ENCODE results near the gene PPP3R2.

PPP3R2 gene, protein sequence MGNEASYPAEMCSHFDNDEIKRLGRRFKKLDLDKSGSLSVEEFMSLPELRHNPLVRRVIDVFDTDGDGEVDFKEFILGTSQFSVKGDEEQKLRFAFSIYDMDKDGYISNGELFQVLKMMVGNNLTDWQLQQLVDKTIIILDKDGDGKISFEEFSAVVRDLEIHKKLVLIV

DNA sequence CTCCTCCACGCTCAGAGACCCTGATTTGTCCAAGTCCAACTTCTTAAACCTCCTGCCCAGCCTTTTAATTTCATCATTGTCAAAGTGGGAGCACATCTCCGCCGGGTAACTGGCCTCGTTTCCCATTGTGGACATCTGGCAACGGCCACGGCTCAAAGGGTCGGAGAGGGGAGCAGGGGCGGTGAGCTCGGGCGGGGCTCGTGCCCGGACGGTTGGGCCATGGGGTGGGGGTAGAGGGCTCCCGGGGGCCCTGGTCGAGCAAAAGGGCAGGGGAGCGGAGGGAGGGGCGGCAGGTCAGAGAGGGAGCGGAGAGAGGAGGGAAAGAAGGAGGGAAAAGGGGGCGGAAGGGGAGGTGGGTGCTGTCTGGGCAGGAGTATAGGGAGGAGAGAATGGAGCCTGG lies at the start of gene PPP3R2:
Gene PPP3R2, minus strand, starts transcription at position 174 of the 400 bp plus-strand sequence. Its CDS starts 48 bp downstream, at position 126.
- H3K4me3 ChIP-seq (ENCODE audit: low read depth, low read length) = no peak within 1 kb of the TSS
- no peak for DNase-seq (ENCODE audit: low read depth)
- TF ChIP-seq, protein P1, sequence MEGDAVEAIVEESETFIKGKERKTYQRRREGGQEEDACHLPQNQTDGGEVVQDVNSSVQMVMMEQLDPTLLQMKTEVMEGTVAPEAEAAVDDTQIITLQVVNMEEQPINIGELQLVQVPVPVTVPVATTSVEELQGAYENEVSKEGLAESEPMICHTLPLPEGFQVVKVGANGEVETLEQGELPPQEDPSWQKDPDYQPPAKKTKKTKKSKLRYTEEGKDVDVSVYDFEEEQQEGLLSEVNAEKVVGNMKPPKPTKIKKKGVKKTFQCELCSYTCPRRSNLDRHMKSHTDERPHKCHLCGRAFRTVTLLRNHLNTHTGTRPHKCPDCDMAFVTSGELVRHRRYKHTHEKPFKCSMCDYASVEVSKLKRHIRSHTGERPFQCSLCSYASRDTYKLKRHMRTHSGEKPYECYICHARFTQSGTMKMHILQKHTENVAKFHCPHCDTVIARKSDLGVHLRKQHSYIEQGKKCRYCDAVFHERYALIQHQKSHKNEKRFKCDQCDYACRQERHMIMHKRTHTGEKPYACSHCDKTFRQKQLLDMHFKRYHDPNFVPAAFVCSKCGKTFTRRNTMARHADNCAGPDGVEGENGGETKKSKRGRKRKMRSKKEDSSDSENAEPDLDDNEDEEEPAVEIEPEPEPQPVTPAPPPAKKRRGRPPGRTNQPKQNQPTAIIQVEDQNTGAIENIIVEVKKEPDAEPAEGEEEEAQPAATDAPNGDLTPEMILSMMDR (conservative IDR thresholded peaks at IDR 0.05; ENCODE audit: low read depth, low read length) = no peak

- no peak overlapping the region for H3K4me3 ChIP-seq (ENCODE audit: low read depth, low read length)
- TF ChIP-seq, protein P1 (conservative IDR thresholded peaks at IDR 0.05; ENCODE audit: low read depth, low read length) = no peak
- DNase-seq (ENCODE audit: low read depth) = peak; percentile 41
Measured at GRCh38 chr9:101639785-101640665, 45.3 kb upstream of the PPP3R2 start.

- no peak overlapping the region for H3K4me3 ChIP-seq (ENCODE audit: low read depth, low read length)
- TF ChIP-seq, protein P1 (conservative IDR thresholded peaks at IDR 0.05; ENCODE audit: low read depth, low read length) = no peak
- DNase-seq (ENCODE audit: low read depth) = peak; percentile 11
Measured at GRCh38 chr9:101639311-101639710, 44.5 kb upstream of the PPP3R2 start.

DNA sequence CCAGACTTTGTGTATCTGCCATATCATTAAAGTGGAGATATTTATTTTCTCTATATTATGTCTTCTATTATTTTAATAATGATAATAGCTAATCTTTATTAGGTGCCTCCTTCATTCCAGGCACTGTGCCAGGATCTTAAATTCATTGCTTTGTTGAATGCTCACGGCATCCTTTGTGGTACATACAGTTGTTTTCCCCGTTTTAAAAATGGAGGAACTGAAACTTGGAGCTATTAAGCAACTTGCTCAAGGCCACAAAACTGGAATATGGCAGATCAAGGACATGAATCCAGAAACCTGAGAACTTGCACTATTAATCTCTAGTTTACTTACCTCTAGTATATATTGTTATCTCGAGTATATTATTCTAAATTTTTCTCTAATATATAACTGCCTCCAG lies 41.5 kb upstream of the PPP3R2 start:
- H3K4me3 ChIP-seq (ENCODE audit: low read depth, low read length) = no peak overlapping the region
- no peak for DNase-seq (ENCODE audit: low read depth)
- TF ChIP-seq, protein P1 (conservative IDR thresholded peaks at IDR 0.05; ENCODE audit: low read depth, low read length) = no peak

DNA sequence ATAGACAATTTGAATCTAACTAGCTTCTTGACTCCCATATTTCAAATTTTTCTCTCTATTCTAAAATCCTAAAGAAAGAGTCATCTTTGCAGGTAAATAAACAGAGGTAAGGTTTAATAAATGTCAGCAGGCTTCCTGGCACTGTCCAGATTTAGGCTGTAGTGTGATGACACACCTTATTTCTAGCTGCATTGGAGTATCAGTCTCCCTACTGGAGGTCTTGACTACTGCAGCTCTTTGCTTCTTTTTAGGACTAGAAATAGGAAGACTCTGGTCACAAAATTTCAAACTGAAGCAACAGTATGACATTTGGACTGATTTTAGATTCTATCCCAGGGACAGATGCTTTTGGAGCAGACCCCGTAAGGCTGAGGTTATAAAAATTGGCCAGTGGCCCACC lies 40.7 kb upstream of the PPP3R2 start:
- no peak for DNase-seq (ENCODE audit: low read depth)
- TF ChIP-seq, protein P1 (conservative IDR thresholded peaks at IDR 0.05; ENCODE audit: low read depth, low read length) = no peak
- no peak overlapping the region for H3K4me3 ChIP-seq (ENCODE audit: low read depth, low read length)

DNA sequence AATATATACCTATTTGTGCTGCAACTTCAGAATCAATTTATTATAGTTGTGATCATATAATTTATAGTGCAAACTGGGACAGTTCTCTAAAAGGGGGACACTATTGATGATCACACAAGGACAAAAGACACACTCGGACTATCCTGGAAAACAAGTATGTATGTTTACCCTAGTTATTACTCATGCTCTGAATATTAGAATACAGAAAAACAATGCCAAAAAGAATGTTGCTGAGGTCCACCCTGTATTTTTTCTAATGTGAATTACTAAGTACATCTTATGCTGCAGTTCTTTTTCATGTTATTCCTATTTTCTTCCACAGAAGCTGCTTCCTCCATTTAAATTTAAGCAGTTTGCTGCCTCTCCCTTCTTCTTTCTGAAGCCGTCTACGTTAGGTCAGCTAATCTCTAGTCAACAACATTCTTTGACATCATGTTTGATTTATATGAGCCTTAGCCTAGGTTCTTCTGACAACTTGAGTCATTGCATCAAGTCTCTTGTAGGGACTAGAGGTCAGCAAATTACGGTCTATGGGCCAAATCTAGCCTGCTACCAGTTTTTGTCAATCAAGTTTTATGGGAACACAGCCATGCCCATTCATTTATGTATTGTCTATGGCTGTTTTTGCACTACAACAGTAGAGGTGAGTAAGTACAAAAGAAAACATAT lies 40.1 kb upstream of the PPP3R2 start:
- H3K4me3 ChIP-seq (ENCODE audit: low read depth, low read length) = no peak overlapping the region
- TF ChIP-seq, protein P1 (conservative IDR thresholded peaks at IDR 0.05; ENCODE audit: low read depth, low read length) = no peak
- DNase-seq (ENCODE audit: low read depth) = no peak
